Hindlimb muscle (tissue), 1 donor: ENCODE results near the gene PPA2. TPM values are rescaled to one million over a fixed set of nuclear protein-coding genes. Genes with fewer than 3 reads are reported as not detected.

Experiments used
- DNase-seq: peaks from one replicate; pipeline ENCODE4 v3.0.0-alpha.2; 2013
- polyA plus RNA-seq: library from polyadenylated mRNA; unstranded; fragments of 120-200 nt; gene quantifications from one replicate; pipeline ENCODE4 v1.2.1, GENCODE V29; 2013; ENCODE audit not compliant: insufficient read length

PPA2 gene
- polyA plus RNA-seq, 1 donor: 38.4 TPM

DNA sequence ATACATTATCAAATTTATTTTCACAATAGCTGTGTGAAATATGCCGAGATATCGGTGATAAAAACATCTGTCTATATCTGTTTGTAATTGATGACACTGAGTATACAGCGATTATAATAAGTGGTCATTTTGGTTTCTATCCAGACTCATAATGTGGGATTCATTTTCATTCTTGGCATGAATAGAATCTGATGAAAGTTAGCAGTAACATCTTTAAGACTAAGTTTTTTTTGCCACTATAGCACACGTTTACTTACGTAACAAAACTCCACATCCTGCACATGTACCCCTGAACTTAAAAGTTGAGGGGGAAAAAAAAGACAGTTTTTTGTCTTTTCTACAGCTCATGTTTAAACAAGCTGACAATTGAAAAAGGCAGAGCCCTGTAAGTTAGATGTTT, 86.4 kb downstream of the PPA2 start:
- no peak for DNase-seq

DNA sequence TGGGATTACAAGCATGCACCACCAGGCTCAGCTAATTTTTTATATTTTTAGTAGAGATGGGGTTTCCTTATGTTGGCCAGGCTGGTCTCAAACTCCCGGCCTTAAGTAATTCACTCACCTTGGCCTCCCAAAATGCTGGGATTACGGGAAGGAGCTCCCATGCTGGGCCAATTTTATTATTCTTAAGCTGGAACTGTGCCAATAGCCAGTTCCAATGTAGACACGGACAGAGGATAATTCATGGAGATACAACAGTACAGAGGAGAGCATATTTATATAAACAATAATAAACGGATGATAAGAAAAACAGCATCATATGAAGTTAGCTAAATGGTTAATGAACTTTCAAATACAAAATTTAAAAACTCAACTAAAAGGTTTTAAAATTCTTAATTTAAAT, 87.8 kb downstream of the PPA2 start:
- DNase-seq: no peak

DNA sequence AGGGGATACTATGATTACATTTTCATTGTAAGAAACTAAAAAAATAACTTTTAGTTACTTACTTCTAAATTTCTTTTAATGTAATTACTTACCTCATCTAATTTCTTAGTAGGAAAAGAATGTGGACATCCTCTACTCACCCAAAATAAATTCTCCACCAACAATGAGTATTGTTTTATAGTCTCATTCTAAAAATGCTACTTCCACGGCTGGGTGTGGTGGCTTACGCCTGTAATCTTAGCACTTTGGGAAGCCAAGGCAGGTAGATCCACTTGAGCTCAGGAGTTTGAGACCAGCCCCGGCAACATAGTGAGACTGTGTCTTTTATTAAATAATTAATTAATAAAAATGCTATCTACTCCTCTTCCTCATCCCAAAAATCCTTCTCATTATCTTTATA, 99.8 kb downstream of the PPA2 start:
- no peak for DNase-seq

DNA sequence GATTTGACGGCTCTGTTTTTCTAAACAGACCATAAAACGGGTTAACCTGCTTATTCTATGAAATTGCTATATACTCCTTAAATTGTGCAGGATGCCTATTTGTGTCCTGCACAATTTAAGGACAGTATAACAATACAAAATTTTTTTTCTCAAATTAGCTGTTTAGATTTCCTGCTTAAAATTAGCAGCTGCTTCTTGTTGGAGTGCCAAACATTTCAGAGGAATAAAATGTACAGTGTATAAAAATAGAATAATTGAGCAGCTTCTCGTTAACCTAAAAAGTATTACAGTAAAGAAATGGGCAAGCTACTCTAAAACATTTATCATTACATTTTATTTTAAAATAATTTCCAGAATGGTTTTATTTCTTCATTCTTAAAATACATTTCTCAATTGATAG, 100.5 kb downstream of the PPA2 start:
- DNase-seq: no peak

DNA sequence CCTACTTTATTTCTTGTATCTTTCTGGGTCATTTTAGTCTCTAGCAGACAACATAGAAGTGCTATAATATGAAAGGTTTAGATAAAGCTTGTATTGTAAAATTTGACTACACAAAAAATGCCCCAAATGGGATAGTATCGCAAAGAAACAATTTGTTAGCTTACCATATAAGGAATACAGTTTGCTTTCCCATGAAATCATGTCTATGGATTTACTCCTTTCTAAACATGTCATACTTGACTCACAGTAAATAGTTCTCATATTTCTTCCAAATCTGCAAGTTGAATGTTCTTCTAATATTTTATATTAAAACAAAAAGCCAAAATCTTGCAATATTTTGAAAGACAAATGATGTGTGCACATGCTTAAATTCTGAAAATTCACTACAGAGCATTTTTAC, 103.9 kb downstream of the PPA2 start:
- no peak for DNase-seq

DNA sequence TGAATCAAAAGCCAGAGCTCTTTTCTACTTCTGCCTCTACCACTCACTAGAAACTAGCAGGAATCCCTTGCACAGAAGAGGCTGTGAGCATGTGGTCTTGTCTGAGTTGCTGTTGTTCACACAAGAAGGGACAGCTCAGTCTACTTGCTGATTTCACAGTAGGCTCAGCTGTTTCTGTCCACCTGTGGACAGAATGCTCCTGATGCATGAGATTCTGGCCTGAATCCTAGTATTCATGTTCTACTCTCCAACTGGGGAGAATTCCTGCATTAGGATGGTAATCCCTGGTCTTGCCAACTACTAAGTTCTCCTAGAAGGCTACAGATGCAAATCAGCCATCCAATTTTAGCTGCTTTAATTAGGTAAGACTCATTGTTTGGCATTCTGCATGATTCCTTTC, 112.8 kb downstream of the PPA2 start:
- no peak for DNase-seq

DNA sequence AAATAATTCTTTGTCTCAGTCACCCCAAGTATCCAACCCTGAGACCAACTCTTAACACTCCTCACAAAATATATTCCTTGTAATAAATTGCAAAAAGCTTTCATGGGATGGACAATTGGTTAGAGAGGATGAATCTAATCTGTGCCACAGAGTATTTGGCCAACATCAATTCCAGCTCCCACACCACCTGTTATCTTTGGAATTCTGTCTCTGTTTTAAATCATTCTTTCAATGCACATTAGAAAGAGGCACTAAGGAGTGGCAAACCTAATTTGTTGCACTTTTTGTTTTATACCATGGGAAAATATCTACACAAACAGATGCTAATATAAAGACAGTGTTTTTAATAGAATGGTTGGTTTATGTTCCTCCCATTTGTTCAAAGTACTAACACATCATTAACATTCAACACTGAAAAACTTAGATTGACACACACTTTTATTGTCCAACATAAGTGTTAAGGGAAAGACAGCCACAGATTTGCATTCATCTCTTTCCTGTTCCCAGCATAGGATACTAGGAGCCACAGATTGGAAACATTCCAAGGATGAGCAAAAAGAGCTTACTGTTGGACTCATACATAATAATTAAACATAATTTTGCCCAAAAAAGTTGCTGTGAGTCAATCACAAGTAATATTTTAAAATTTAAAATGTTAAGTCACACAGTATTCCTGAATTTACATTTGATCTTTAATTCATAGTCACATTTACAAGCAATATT, 116.4 kb downstream of the PPA2 start:
- DNase-seq: no peak

DNA sequence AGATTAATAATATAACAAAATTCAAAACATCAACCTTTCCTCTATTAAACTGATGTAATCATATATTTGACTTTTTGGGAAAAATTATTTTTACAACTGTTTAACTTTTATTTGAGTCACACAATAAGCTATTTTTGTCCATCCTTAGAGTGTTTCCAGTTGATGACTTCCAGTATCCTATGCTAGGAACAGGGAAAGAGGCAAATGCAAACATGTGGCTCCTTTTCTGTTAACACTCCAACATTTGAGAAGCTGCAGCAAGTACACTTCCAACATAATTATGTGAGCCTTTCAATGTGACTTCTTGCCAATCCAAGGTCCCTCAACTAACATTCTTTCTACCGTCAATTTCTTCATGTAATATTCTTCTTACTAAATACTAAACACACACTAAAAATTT, 117.7 kb downstream of the PPA2 start:
- DNase-seq: peak; percentile 37

DNA sequence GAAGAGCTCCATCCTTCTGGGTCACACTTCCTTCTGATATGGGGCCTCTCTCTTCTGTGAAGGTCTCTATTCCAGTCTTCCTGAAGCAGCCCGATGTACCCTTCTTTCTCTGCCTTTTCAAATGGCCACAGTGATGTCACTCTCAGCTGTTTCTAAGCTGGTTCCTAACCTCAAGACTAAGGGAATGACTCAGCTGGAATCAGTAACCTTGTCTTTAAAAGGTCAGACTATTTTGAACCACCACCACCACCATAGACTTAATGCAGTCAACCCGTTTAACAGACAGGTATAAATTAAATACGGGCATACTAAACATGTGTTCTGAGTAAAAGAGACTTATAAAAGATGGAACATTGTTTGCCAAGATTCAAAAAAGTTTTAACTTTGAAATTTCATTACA, 121.0 kb downstream of the PPA2 start:
- no peak for DNase-seq

DNA sequence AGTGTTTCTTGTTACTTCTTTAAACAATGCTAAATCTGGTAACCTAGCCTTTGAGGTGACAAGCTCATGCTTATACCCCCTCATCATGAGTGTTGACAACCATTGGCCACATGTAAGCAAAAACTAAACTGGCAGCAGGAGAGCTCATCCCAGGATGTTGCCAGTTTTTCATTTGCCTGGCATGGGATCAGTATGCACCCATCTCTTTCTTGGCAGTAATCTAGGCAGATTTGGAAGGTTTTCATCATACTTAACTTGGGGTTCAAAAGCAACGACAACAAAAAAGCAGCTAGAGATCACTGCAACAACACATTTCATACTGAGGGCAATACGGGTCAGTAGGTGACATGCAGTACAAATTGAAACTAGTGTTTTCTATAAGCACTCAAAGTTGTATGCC, 122.0 kb downstream of the PPA2 start:
- DNase-seq: no peak

DNA sequence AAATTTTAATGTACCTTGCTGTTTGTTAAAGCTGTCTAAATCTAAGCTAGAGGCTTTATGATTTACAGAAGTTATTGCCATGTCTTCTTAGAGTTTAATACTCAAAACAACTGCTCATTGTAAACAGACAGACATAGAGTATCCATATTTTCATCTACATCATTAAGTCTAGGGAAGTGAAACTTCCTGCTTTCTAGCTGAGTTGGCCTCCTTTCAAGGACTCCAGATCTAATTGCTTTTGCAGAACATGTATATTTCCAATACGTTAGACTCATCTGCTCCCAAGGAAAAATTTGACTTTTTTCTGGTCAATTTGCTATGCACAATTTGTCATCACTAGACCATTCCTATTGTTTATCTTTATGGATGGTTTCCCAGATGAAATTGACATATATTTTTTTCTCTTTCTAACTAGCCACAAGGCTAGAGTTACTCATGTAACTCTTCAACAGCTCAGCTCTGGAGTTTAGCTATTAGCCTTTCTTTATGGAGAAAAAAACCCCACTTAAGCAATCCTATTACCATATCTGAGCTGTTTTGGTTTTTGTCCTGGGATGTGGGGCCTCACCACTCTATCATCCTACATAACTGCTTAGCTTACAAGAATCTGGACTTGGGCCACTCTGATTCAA, 122.9 kb downstream of the PPA2 start:
- DNase-seq: peak; percentile 61

DNA sequence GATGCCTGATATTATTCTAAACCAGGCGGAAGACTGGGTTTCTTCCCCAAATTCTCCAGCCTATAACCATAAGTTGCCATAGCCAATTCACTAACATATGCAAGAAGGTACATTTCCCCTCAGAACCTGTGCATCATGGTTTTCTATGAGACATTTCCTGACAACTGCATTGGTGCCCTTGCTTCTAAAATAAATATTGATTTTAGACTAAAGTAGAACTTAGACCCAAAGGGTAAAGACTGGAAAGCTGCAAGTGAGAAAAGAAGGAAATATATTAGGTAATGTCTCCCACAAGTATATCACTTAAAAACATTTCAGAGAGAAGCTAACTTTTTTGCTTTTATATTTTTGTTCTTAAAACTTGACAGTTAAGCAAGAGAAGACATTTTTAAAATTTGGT, 125.1 kb downstream of the PPA2 start:
- DNase-seq: no peak

DNA sequence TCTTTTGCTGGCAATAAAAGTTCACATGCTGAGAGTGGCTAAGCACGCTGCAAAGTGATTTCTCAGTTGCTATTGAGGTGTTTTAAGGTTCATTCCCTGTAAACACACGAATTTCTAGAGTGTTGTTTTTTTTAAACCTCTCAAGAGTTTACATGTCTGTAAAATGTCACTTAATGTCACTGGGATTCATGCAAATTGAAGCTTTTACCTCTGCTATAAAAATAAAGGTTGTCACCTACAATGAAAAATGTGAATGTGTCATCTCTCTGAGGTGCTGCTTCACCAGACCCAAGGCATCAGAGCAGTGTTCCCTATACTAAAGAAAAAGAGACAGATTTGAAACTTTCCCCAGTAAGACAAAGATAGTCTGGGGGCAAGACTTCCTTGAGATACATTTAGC, 127.0 kb downstream of the PPA2 start:
- no peak for DNase-seq

DNA sequence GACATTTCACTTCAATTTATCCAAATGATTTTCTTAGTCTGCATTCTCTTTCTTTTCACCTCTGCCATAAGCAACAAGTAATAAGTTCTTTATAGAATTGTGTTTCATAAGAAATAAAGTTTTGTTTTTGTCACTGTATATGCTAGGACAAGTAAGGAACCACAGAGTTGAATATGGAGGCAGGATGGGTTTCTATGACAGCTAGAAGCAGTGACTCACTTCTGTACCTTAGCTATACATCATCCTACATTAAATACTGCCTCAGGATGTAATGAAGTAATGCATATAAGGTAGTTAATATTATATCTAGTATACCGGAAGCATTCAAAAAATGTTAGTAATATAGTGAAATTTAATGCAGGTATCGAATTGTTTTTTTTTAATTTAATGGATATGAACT, 128.0 kb downstream of the PPA2 start:
- DNase-seq: no peak

DNA sequence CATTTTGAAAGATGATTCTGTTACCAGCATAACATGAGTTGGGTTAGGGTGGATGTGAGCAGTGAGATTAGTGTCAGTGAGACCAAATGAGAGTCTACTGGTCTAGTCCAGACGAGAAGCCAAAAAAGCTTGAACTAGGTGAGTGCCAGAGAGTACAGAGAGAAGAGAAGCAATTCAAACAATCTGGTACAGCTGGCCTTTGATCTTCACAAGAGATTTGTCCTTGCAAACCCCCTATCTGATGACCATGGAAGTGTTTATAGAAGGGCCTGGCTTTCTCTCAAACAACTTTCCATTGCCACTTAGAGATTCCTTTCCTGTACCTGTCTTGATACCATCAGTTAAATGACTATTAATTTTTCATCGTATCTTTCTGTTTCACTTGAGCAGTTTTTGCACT, 128.5 kb downstream of the PPA2 start:
- DNase-seq: no peak

DNA sequence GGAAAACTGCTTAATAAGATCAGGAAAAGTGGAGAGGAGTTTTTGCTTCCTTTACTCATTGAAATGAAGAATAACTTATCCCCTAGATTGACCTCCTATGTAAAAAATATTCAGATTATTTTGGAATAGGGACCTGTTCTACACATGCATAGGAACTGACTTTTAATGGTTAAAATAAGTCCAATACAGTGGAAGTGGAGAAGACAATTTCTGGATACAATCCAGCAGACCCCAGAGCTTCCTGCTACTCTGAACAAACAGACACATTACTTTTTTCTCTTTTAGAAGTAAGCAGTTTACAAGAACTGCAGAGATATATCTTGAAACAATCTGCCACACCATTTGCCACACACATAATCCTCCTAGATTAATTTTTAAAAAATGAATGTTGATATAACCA, 129.7 kb downstream of the PPA2 start:
- DNase-seq: no peak

DNA sequence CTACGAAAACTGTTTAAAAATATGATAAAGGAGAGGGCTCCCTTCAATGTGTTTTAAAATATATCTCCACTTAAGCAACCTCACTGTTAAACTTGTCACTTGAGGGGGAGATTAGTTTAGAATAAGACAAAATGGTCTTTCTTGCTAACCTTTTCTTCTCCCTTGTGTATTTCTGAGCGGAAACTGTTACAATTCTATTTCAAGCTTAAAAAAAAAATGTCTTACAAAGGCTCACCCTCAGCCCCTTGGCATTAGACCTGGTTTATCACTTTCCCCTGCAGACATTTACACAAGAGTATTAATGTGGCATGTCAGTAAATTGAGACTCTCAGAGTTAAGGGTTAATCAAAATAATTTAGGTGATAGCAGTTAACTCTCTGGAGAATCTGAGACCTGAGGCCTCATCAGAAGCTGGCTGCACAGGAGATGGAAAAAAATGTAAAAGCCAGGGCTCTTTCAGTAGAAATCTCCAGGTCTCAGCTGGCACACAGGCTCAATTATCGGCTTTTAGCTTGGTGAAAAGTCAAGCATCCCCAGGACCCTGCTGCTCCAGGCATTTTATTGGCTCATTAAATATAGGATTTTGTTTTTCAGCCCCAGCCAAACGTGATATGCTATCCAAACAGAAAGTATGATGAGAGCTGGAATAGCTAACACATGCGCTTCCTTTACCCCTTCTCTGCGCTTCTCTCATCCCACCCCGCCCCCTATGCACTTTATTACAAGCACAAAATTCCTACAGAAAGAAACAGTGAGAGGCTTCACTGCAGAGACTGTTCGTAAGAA, 130.5 kb downstream of the PPA2 start:
- peak; percentile 68 for DNase-seq

DNA sequence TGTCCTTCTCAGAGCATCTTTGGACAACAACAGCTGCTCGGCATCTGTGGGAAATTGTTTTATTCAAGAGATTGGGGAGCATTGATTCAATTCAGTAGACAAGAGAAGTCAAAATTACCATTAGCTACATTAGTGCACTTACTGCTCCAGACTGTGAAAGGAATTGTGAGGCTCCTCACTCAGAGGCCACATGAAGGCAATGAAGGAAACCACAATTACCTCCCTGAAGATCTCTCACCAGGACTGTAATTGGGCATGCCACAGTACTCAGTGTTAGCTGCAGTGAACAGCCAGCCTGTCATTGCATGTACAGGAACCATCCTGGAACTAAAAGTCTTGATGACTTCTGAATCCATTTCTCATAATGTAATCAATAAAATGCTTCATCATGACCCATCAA, 144.8 kb downstream of the PPA2 start:
- DNase-seq: no peak

DNA sequence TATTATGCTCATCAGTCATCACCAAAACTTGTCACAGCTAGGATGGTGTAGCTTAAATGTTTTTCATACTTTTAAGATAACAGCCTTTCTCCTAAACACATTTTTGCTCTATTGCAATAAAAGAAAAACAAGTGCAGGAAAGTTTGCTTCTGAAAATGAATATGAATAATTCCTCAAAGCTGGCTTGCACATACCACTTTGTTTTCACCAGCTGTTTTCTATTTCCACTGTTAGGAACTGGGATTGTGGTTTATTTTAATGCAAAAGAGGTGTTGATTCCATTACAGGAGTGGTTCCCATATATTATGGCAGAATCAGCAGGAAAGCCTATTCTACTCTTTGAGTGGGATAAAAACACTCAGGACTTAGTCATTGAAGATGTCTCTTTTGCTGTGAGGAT, 145.9 kb downstream of the PPA2 start:
- DNase-seq: no peak

DNA sequence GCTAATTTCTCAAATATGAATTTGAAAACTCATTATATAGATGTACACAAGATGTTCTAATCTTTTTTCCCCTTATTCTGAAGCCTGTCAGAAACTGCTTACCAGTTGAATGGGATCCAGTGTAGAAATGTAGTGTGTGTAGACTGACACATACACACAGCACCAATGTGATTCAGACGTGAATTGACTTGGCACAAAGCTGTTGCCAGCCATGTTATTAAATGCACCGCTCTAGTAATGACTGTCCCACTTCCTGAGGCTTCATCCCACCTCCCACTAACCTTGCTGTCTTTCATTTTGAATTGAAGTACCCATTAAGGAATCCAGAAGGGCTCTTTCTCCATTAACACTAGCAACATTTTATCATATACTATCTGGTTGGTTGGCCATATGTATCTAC, 146.6 kb downstream of the PPA2 start:
- no peak for DNase-seq
